ENCODE results near the gene NPHP4.

NPHP4 gene

GRCh38 chr1:5837976-5838653 is 154.1 kb downstream of the NPHP4 start:
- no peak for DNase-seq (ENCODE audit: low read depth)
- TF ChIP-seq, protein P1, sequence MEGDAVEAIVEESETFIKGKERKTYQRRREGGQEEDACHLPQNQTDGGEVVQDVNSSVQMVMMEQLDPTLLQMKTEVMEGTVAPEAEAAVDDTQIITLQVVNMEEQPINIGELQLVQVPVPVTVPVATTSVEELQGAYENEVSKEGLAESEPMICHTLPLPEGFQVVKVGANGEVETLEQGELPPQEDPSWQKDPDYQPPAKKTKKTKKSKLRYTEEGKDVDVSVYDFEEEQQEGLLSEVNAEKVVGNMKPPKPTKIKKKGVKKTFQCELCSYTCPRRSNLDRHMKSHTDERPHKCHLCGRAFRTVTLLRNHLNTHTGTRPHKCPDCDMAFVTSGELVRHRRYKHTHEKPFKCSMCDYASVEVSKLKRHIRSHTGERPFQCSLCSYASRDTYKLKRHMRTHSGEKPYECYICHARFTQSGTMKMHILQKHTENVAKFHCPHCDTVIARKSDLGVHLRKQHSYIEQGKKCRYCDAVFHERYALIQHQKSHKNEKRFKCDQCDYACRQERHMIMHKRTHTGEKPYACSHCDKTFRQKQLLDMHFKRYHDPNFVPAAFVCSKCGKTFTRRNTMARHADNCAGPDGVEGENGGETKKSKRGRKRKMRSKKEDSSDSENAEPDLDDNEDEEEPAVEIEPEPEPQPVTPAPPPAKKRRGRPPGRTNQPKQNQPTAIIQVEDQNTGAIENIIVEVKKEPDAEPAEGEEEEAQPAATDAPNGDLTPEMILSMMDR (IDR thresholded peaks at IDR 0.05; ENCODE audit: insufficient read depth, low read depth, low read length, missing control alignments) = no peak
- H3K4me3 ChIP-seq (ENCODE audit: low read length) = no peak overlapping the region

DNA sequence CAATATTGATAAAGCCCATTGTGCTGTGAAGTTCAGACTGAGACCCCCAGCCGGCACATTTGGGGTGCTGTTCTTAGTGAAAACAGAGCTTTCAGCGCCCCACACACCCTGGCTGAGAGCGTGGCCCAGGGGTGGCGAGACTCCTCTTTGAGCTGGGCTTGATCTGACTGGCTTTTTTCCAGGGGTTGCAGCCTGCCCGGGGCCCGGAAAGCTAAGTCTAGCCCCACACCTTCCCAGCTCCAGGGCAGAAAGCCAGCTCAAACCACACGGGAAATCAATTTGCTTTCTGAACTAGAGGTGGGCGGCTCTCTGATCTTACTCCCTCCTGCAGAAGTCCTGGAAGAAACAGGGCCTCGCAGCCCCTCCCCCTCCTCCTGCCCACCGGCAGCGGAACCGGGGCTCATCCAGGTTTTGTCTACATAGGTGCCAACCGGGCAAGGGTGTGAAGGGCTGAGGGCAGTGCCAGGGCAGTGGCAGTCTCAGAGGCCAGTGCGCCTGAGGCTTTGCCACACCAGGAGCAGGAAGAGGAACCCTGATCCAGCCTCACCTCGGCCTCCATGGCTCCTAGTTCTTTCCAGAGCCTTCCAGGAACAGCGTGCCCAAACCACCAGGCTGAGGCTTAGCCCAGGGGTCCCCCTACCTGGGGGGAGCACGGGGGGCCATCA is 155.3 kb downstream of the NPHP4 start:
- DNase-seq (ENCODE audit: low read depth) = no peak
- no peak overlapping the region for H3K4me3 ChIP-seq (ENCODE audit: low read length)
- TF ChIP-seq, protein P1 (IDR thresholded peaks at IDR 0.05; ENCODE audit: insufficient read depth, low read depth, low read length, missing control alignments) = no peak

- no peak overlapping the region for H3K4me3 ChIP-seq (ENCODE audit: low read length)
- DNase-seq (ENCODE audit: low read depth) = no peak
- TF ChIP-seq, protein P1 (IDR thresholded peaks at IDR 0.05; ENCODE audit: insufficient read depth, low read depth, low read length, missing control alignments) = no peak
These were observed 157.1 kb downstream of the NPHP4 start for GRCh38 chr1:5835179-5835562.

DNA sequence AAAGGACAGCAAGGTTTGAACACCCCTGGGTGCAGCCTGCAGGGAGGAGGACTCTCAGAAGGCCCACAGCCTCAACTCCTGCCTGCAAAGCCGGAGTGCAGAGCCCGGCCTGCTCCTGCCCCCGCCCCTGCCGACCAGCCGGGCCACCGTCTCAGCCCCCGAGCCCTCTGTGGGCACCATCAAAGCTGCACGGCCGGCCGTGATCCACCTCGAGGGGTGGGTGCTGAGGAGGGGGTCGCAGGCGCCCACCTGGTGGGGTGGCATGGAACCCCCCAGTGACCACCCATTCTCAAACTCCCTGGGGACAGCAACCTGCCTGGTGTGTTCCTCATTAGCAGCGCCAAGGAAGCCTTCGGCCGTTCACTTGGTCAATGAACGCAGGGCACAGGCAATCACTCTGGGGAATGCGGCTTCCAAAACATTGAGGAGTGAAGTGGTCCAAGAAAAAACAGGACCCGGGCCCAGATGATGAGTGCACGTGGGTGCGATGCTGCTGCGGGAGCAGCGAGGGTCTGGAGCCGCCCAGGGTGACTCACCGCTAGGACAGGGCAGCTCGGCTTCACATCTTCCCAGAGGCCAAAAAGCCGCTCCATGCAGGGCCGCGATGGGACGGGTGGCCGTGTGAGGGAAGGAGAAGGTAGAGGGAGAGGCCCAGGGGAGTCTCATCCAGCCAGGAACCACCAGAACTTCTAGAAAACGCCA is 157.6 kb downstream of the NPHP4 start:
- no peak for DNase-seq (ENCODE audit: low read depth)
- TF ChIP-seq, protein P1 (IDR thresholded peaks at IDR 0.05; ENCODE audit: insufficient read depth, low read depth, low read length, missing control alignments) = no peak

GRCh38 chr1:5833911-5834310 is 158.3 kb downstream of the NPHP4 start:
- TF ChIP-seq, protein P1 (IDR thresholded peaks at IDR 0.05; ENCODE audit: insufficient read depth, low read depth, low read length, missing control alignments) = no peak
- H3K4me3 ChIP-seq (ENCODE audit: low read length) = no peak overlapping the region
- DNase-seq (ENCODE audit: low read depth) = no peak

More for the DNA sequence above, 157.6 kb downstream of the NPHP4 start:
- no peak overlapping the region for H3K4me3 ChIP-seq (ENCODE audit: low read length)

DNA sequence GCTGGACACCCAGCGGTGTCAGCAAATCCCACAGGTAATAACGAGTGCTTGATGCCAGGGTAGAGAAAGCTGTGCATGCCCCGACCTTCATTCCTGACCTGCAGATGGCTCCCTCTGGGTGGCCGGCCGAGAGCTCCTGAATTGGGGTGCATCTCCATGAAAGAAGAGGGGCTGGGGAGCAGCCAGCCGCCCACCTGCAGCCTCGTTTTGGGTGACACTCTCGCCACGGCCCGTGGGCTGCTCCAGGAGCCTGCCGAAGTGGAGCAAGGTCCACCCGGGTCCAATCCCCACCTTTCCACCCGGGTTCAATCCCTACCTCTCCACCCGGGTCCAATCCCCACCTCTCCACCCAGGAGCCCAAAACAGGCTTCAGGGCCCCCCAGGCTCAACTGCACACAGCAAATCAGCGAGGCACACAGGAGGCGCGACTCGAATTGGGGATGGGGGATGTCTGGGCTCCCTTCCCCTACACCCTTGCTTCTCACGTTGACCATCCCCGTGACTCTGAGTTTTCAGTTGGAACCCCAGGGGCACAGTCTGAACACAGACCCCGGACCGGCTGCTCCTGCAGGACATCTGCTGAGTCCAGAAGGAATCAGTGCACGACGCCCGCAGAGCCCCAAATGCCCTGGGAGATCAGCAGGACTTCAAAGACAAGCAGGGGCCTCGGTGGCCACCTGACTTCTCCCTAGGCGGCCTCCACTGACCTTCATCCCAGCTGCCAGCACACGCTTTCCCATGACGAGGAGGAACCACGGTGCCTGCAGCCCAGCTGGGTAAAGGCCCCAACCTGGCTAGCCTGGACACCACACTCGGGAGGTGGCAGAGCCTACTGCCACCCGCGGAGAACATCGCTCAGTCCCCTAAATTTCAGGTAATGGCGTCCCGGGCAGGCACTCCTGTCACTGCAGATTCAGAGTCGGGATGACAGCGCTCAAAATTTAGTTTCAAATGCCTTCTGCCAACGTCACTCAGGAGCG is 159.0 kb downstream of the NPHP4 start:
- no peak for DNase-seq (ENCODE audit: low read depth)
- TF ChIP-seq, protein P1 (IDR thresholded peaks at IDR 0.05; ENCODE audit: insufficient read depth, low read depth, low read length, missing control alignments) = no peak
- no peak overlapping the region for H3K4me3 ChIP-seq (ENCODE audit: low read length)
